Testis (tissue), 2 donors: ENCODE data around the gene COL16A1.

Experiments used
- CTCF ChIP-seq, 3 experiments: fragments of 450-650 bp in 2 of 3; fragments of 200-600 bp in 1 of 3; sonication (generic) in 1 of 3; IDR thresholded peaks; one replicate each; pipeline ENCODE4 v1.5.1; 2016 to 2019; ENCODE audit warnings: antibody characterized with exemption in 3 of 3, mild to moderate bottlenecking in 2 of 3, moderate library complexity in 1 of 3
- POLR2A ChIP-seq: fragments of 450-650 bp; IDR thresholded peaks from one replicate; pipeline ENCODE4 v1.6.1; 2017; ENCODE audit warnings: antibody characterized with exemption, mild to moderate bottlenecking, moderate library complexity

DNA sequence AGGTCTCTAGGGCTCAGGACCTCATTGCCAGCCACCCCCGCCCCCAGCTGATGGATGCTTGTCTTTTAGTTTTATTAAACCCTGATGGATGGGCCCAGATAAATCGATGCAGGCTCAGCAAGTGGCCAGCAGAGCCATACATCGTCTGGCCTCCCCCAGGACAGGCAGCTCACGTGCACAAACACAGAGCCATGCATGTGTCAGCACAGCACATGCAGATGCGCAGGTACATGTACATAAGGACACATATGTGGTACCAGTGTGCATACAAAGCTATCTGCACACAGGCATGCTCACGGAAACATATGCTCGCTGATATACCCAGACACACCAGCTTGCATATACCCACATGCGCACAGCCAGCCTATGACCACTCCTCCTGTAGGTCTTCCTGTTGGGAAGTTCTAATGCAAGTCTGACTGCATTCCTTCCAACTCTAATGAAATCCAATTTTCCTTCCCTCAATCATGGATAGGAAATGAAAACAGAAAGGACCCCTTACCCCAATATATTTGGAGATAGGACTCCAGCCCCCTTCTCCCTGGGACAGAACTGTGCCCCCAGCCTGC is 897 bp downstream of the COL16A1 start:
- TF ChIP-seq CTCF (IDR thresholded peaks at IDR 0.05): no peak
- TF ChIP-seq POLR2A: no peak
